GM12801 (cell line): ENCODE results near the gene PALD1.

ENCODE experiments used
- TF ChIP-seq, protein P1 (sequence below): IDR thresholded peaks from one replicate; pipeline ENCODE4 v1.5.1; 2011; ENCODE audit warnings: control low read depth; ENCODE audit not compliant: insufficient read length; ENCODE audit errors: extremely low read depth

The PALD1 gene

DNA sequence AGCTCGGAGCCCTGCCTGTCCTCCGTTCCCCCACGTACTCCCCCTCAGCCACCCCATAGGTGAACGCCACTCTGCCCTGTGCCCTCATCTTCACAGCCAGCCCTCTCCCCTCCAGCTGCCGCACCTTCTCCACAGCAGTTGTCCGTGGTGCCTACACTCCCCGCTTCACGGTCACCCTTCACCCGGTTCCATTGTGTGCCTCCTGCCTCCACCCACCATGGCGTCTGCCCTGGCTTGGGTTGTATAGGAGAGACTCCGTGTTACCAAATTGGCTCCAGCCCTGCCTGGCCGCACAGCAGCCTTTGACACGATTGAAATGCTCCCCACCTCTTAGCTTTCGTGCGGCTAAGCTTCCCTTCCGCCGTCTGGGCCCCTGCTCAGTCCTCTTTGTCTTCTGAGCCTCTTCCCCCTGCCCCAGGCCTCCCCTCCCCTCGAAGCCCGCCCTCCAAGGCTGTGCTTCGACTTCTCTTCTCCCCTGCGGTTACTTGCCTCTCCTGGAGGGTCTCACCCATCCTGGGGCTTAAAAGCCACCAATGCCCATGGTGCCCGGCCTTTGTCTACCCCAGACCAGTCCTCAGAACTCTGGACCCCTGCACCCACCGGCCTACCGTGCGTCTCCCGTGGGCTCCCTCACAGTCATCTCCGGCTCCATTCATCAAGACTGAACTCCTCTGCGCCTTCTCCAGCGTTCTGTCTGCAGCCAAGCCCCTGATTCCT, 18.6 kb upstream of the PALD1 start:
- TF ChIP-seq, protein P1, sequence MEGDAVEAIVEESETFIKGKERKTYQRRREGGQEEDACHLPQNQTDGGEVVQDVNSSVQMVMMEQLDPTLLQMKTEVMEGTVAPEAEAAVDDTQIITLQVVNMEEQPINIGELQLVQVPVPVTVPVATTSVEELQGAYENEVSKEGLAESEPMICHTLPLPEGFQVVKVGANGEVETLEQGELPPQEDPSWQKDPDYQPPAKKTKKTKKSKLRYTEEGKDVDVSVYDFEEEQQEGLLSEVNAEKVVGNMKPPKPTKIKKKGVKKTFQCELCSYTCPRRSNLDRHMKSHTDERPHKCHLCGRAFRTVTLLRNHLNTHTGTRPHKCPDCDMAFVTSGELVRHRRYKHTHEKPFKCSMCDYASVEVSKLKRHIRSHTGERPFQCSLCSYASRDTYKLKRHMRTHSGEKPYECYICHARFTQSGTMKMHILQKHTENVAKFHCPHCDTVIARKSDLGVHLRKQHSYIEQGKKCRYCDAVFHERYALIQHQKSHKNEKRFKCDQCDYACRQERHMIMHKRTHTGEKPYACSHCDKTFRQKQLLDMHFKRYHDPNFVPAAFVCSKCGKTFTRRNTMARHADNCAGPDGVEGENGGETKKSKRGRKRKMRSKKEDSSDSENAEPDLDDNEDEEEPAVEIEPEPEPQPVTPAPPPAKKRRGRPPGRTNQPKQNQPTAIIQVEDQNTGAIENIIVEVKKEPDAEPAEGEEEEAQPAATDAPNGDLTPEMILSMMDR = no peak

DNA sequence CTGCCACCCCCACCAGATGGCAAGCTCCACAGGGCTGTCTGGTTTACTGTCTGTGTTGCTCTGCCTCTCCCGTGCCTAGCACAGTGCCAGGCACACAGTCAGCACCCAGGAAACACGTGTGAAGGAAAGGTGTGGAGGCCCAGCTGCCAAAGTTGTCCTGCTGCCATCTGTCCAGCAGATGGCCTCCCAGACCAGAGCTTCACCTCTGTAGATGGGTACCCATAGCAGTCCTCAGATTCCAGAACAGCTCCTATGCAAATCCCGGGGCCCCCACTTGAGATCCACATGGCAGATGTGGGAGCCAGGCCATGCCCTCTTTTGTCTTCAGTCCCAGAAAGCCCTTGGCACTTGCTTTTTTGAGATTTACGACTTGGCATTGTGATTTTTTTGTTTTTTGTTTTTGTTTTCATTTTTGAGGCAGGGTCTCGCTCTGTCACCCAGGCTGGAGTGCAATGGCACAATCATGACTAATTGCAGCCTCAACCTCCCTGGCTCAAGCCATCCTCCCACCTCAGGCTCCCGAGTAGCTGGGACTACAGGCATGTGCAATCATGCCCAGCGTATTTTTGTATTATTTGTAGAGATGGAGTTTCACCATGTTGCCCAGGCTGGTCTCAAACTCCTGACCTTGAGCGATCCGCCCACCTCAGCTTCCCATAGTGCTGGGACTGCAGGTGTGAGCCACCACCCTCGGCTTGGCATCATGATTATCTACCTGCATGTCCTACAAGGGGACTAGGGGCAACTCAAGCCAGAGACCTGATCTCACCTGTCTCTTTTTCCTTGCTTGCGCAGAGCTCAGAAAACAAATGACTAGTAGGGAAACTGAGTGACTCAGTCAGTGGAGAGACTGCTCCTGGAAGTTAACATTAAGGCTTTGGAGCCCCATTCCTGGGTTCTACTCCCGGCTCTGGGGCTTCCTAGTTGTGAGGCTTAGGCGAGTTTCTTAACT, 16.9 kb upstream of the PALD1 start:
- TF ChIP-seq, protein P1 = no peak

DNA sequence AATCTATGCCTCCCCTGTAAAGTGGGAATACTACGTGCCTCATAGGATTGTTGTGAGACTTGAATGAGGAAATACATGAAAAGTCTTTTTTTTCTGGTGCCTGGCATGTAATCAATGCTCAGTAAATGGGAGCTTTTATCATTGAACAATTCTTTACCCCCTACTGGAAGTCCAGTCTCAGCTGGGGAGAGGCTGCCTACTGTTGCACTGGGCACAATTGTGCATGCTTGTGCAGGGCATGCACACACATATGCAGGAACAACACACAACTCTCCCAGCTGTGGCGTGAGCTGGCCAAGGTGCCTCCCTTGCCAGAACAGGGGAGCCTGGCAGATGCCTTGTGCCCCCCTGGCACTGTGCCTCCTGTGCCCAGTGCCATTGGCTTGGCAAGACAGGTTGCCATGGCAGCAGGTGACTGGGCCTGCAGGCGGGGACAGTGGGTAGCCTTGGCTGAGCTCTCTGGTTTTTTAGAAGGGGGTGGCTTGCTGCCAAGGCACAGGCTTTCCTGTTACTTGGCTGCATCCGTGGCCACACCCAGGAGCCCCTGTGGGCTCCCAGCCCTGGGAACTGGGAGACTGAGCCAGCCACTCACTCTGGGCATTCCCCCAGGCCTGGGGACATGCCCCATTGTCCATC, 16.1 kb upstream of the PALD1 start:
- TF ChIP-seq, protein P1 = no peak

DNA sequence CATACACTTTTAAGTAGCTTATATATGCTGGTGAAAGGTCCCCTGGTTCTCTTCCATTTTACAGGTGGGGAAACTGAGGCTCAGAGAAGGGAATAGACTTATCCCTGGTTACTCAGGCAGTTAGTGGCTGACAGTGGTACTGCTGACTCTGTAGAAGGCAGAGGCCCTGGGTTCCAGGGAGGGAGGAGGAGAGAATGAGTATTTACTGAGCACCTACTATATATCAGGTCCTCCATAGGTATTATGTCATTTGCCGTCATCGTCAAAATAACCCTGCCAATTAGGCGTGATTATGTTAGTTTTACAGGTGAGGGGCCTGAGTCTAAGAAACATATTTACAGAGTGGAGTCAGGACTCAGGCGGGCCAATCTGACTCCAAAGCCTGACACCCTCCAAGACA, 13.3 kb upstream of the PALD1 start:
- TF ChIP-seq, protein P1 = no peak

DNA sequence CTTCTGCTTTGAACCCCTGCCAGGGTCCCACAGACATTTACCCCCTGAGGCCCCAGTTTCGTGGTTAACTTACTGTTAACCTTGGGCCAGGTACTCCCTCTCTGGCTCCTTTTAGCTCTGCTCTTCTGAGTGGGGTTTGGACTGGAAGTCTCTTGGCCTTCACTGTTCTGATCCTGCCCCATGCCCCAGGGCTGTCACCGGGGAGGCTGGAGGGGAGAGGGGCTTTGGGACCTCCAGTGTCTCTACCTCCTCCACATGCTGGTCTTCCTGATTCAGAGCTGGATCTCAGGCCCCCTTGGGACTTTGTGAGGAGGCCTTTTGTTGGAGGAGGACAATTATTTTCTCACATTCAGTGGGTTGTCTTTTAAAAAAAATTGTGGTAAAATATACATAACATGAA, 12.7 kb upstream of the PALD1 start:
- TF ChIP-seq, protein P1 = no peak

DNA sequence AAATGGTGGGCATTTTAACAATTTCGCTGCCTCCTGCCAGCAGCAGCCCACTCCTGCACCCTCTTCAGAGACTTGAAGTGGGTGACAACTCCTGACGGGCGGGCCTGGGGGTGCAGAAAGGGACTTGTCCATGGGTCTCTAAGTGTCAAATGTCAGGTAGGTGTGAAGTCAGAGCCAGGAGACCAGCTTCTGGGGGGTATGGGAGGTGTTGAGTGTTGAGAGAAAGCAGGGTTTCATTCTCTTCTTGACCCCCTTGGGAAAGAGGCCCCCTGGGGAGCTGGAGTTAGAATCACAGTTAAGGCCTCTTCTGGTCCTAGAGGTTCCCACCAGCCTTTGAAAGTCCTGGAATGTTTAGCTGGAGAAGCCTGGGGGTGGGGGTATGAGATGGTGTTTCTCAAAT, 11.6 kb upstream of the PALD1 start:
- TF ChIP-seq, protein P1 = no peak
